HG03354 (cell line): ENCODE data around the gene PDGFRB.

Source experiments
- ATAC-seq: cut with Tn5 transposase; IDR thresholded peaks from one replicate; pipeline ENCODE4 v1.9.1; 2021; ENCODE audit warnings: mild to moderate bottlenecking; ENCODE audit not compliant: unreplicated experiment, poor library complexity, severe bottlenecking

Gene PDGFRB

DNA sequence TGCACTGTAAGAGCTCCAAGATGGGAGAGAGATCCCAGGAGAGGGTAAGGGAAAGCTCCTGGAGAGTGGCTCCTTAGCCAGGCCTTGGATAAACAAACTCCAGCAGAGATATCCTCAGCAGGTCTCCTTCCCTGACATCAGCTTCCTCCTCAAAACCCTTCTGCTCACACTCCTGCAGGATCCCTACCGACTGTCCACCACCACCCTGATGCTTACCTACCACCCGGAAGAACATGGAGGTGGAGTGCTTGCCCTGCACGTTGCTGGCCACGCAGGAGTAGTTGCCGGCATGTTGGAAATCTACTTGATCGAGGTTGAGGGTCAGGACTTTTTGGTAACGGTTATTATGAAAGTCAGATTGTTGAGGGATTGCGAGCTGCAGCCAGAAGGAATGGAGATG, 78.6 kb downstream of the PDGFRB start:
- ATAC-seq: no peak

DNA sequence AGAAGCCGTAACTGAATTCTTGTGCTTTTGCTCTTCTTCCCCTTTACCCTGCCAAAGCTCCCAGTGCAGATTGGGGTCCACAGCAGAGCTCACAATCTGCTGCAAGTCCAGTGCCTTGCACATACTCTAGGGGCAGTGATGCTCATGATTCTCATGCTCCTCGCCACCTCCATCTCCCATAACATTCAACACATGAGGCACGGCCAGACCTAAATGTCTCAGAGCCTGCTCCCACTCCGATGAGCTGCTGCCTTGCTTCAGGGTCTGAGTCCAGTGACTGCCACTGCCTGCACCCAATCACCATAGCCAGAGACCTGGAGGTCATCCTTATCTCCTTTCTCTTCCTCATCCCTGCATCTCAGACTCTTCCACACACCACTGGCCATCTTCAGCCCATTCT, 79.8 kb downstream of the PDGFRB start:
- no peak for ATAC-seq

DNA sequence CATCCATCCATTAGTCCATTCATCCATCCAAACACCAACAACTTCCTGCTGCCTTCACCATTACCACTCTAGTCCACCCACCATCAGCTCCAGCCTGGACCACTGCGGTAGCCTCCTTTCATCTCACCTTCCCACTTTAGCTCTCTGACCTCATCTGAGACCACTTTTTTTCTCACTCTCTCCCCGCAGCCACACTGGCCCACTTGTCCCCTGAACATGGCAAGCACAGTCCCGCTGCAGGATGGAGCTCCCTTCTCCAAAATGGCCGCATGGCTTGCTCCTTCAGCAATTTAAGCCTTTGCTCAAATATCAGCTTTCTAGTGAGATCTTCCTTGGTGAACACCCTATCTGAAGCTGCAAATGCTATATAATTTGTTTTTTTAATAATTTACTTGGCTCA, 80.4 kb downstream of the PDGFRB start:
- no peak for ATAC-seq

DNA sequence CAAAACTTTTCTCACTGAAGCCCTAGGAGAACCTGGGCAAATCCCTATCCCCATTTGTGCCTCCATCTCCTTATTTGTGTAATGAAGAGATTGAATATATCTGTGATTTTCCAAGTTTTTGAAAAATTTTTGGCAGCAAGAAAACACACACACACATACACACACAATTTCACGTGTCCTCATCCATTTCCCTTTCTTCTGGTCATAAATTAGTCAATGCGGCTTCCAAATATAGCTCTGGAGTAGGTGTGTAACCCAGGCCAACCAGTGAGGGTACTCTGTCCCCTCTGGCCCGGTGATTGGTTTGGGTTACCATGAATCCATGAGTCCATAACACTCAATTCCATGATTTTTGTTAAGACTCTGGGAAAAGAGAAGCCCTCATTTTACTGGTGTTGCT, 82.0 kb downstream of the PDGFRB start:
- ATAC-seq: no peak

DNA sequence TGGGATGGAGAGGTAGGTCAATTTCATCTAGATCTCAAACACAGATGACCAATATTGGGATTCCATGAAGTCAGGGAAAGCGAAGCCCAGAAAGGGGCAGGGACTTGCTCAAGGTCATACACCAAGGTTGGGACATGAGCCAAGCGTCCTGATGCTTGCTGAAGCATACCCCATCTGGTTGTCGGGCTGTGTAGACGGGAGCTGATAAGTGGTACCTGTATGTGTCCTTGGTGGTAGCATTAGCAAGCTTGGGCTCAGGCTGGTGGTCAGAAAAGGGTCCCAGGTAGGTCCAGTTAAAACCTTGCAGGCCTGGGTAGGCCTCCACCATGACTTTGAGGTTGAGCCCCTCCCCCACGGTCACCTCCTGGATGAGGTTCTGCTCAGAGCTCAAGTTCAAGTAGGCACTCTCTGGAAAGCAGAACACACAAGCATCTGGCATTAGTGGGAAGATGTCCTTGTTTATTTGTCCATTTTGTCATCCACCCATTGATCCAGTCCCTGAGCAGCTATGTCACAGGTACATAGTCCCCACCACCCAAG, 82.5 kb downstream of the PDGFRB start:
- no peak for ATAC-seq

DNA sequence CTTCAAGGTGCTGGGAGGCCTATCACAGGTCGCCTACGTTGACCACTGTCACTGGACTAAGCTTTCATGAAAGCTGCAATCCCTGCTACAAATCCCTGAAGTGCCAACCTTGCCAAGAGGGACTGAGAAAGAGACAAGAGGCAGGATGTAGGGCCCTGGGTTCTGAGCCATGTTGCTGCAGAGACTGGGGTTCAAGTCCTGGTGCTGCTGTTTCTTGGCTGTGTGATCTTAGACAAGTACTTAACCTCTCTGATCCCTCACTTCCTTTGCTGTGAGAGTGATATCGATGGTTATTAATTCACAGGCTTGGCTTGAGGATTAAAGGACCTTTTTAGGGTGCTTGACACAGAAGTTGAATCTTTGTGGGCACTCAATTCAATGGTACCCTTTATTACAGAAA, 84.8 kb downstream of the PDGFRB start:
- no peak for ATAC-seq

DNA sequence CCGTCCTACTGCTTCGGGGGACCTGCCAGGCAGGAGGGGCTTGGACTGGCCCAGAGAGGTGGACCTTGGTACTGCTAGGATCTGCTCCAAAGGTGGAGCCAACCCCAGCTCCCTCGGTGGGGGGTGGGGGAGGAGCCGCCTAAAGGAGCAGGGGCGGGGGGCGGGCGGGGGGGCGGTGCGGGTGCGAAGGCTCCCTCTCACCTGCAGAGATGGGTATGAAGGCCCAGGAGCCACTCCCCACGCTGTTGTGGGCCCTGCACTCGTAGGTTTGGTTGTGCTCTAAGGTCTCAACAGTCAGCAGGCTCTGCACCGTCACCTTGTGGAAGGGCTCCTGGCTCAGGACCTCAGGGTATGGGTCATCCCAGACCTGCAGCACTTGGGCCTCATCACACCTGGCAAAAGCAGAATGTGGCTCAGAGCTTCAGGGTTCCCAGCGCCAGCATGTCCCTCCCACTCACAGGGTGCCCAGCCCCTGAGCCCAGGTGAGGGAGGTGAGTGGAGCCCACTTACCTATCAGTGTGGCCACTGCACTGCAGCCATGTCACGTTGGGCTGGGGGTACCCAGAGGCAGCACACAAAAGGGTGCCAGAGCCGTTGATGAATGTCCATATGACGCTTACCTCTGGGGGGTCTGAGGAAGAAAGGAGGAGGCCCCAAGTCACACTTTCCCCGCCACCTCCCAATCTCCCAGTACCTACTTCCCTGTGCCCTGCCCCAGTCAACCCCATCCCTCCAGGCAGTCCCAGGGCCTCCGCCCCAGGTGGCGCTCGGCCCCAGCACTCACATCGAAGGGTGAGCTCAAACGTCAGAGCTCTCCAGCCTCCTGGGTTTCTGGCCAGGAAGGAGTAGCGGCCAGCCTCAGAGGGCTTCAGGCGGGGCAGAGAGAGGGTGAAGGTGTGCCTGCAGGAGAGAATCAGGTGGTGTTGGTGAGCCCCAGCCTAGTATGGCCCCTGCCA, 85.7 kb downstream of the PDGFRB start:
- ATAC-seq: no peak

DNA sequence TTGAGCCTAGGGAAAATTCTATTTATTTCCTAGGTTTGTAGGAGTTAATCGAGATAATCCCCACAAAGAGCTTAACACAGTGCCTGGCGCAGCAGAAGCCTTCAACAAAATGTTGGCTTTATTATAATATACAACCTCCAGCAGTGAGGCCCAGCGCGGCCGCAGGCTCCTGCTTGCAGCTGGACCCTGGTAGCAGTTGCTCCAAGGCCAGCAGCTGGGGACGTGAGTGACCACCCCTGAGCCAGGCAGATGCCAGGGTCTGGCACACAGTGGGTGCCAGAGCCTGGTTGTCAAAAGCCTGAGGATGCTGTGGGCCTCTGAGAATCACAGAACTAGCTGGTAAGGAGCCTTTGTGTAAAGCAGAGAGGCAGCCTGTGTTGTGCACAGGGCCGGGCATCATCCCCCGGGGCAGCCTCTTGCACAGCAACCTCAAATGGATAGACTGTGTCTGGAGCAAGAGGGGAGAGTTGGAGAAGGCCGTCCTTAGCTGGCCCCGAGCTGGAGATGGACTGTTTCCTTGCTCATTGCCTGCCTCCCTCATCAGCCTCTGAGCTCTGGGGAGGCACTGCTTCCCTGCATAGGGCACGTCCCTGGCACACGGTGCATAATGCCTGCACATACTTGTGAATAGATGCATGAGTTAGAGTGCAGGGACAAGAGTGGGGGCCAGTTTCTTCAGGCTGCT, 86.5 kb downstream of the PDGFRB start:
- ATAC-seq: no peak

DNA sequence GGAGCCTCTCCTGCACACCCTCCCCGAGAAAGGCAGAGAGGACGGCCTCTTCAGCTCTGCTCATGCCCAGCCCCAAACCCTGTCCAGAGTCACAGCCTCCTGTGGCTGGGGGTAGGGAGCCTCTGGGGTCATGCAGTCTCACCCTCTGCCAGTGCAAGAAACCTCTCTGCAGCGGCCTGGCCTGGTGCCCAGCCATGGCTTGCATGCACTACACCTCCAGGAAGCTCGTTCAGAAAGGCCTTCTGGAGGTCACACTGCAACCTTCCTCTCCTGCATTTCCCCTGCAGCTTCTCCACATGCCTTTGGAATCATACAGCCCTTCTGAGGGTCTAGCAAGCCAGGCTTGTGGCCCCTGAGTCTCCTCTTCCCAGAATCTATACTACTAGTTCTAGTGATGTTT, 87.2 kb downstream of the PDGFRB start:
- no peak for ATAC-seq

DNA sequence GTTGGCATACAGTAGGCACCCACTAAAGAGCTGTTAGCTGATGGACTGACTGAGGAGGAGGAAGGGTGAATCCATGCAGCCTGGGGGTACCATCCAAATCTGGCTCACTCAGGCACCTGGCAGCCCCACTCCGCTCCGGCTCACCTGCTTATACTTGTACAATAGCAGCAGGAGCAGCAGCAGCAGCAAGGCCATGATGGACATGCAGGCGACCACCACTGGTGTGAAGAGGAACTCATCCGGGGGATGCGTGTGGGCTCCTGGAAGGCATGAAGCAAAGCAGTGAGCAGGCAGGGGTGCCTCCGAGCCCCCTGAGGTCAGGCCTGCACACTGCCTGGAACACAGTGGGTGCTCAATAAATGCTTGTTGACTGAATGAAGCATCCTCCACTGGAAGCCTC, 87.6 kb downstream of the PDGFRB start:
- ATAC-seq: no peak

DNA sequence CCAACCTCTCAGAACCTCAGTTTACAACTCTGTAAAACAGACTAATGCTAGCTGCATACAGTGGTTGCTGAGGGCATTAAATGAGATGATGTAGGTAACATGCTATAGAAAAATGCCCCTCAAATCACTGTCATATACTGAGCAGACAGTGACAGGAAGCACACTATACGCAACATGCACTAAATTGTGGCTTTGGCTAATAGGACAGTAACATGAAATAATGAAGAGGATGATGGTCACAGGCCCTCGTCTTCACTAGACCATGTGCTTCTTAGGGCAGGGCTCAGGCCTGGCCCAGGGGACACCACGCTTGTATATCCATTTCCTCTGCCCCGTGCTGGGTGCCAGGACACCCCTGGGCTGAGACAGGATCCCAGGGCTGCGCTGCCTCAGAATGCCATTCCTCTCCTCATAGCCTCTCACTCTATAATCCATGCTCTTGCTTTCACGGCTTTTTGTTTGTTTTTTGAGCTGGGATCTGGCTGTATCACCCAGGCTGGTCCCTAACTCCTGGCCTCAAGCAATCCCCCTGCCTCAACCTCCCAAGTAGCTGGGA, 88.2 kb downstream of the PDGFRB start:
- ATAC-seq: peak; percentile 26

DNA sequence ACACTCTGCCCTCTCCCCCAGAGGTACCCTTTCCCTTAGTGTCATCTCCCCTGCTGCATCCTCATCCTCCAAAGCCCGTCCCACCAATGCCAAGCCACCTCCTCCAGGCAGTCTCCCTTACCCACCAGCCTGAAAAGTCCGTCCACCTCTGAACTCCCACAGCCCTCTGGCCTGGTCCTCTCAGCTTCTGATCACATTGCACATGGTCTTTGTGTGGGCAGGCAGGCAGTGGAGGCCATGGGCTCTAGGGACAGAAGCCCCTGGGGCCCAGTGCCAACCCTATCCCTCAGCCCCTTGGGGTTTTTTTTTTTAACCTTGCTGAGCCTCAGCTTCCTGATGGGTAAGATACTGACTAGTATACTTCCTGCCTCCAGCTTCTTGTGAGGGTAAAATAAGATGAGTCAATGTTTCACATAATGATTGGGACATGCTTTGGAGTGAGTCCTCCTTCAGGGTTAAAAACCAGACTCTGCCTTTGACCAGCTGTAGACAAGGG, 88.7 kb downstream of the PDGFRB start:
- peak; percentile 63 for ATAC-seq

DNA sequence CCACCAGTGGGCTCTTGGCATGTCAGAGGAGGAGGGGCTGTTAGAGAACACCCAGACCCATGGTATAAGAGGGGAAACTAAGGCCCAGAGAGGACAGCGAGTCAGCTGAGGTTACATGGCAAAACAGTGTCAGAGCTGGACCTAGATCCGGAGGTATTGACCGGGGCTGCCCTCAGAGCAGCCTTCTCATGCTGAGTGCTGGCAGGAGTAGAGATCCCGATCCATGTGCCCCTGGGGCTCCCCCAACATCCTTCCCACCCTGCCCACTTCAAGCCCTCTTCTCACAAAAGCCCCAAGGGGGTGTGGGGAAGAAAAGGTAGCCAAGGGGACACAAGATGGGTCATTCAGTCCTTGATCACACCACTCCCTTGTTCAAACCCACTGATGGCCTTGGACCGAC, 89.2 kb downstream of the PDGFRB start:
- ATAC-seq: no peak

DNA sequence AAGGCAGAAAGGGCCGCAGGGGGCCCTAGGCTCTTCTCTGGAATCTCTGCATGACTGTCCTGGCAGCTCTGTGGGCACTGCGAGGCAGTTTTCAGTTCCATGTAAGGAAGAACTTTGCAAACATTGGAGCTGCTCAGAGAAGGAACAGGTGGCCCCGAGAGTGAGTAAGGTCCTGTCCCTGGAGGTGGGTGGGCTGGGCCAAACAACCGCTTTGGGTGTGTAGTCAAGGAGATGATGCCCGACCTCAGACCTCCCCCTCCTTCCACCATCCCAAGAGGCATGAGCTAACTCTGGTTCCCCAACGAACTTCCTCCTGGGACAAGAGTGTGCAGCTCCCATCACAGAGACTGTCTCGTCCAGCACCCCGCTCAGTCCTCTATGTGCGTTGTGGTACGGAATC, 89.8 kb downstream of the PDGFRB start:
- ATAC-seq: no peak

DNA sequence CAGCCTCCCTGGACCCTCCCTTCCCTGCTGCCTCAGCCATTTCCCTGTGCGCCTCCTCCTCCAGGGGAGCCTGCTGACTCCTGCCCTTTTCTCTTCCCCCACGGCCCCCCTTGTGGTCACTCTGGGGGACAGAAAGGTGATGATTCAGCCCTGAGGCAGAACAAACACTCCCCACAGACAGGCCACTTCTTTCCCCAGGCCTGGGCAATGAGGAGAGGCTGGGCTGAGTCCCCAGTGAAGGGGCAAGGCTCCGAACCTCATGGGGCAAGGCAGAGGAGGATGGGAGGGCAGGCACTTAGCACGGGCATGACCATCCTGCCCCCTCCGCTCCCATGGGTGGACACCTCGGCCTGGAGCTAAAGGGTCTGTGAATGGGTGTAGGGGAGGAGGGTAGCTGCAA, 90.3 kb downstream of the PDGFRB start:
- no peak for ATAC-seq

DNA sequence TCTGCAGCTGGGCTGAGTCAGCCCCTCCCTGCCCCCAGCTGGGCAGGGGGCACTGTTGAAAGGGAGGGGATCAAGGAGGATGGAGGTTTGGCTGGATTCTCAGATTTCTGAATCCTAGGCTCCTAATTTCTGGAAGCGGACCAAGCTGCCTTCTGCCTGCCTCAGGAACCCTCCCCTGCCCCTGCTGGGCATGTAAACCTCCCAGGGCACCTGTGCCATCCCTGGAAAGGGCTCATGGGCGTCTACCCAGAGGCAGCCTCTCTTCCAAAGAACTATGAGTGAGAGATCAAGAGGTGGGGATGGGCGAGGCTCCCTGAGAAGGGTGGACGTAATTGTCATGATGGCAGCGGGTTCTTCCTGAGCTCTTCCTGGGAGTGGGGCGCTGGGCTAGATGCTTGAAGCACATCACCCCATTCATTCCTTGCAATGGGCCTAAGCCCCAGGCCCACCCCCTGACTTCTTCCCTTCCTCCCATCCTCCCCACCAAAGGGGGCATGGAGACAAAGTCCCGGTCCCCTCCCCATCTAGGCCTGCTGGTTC, 90.9 kb downstream of the PDGFRB start:
- no peak for ATAC-seq
